SW480 (cell line): ENCODE data around the gene DGLUCY.
A peak's percentile ranks its signal among the peaks of the same experiment; 100 is the strongest.
"Not testable (repeated sequence)": the region's sequence is repeated elsewhere in the genome, so short reads cannot be mapped to it uniquely, and the experiment has no call there.

Experiments used
- DNase-seq: peaks from one replicate; pipeline ENCODE4 v3.0.0-alpha.2; 2016; ENCODE audit warnings: low spot score

Gene DGLUCY

DNA sequence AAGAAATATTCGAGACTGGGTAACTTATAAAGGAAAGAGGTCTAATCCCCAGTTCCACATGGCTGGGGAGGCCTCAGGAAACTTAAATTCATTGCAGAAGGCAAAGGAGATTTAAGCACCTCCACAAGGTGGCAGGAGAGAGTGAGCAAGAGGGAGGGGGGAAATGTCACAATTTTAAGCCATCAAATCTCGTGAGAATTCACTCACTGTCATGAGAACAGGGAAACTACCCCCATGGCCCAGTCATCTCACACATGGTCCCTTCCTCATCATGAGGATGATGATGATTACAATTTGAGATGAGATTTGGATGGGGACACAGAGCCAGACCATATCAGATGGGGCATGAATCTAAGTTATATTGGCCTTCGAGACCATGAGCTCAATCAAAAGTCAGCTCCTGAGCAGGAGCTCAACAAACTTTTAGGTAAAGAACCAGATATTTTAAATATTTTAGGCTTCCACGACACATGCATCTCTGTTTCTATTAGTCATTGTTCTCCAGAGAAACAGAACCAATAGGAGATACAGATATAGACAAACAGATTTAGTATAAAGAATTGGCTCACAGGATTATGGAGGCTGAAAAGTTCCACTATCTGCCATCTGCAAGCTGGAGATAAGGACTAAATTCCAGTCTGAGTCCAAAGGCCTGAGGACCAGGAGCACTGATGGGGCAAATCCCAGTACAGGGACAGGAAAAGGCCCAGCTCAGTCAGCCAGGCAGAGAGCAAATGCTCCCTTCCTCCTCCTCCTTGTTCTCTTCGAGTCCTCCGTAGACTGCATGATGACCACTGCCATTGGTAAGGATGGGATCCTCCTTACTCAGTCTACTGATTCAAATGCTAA, 24.9 kb downstream of the DGLUCY start:
- peak; percentile 37 for DNase-seq

- DNase-seq: no peak
These were observed 25.9 kb downstream of the DGLUCY start for GRCh38 chr14:91139776-91140175.

DNA sequence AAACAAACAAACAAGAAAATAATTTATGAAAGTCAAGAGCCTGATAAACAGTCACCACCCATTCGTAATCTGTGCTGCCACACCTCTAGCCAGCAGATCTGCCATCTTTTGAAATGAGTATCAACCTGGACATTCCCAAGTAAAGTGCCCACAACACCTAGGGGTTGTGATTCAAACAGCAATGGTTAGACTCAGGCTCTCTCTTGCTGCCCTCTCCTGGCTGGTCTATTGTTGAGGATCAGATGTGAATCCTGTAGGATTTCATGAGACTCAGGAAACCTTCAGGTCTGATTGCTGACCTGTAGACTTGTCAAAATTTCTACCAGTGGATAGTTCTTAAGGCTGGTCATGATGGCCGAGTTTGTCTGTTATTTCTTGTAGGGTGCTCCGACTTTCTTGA, 26.8 kb downstream of the DGLUCY start:
- DNase-seq: peak; percentile 36

GRCh38 chr14:91142214-91142668, 28.4 kb downstream of the DGLUCY start:
- no peak for DNase-seq

- DNase-seq: no peak
These were observed 30.0 kb downstream of the DGLUCY start for GRCh38 chr14:91143862-91144261.

DNA sequence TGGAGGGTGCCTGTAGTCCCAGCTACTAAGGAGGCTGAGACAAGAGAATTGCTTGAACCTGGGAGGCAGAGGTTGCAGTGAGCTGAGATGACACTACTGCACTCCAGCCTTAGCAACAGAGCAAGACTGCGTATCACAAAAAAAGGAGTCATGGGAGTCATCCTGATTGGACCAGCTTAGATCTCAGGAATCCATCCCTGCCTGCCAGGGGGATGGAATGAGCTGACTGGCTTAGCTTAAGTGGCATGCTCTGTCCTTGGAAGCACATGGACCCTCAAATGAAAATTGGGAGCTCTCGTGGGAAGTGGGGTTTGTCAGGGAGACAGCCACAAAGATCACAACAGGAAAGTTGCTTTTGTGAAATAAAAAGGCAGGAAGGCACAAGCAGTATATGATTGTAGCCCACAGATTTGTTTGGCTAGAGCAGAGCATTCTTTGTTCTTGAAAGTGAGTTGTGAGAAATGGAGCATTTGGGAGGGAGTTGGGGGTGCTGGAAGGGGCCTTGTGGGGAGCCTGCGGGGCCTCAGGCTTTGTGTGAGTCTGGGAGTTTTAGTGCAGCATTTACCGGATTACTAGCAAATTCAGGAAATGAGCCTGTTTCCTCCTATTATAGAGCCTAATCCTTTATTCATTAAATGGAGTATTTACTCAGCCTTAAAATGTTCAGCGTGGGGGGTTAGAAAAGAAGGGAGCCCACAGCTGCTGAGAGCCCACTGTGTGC, 30.7 kb downstream of the DGLUCY start:
- no peak for DNase-seq

- DNase-seq: no peak
These were observed 31.7 kb downstream of the DGLUCY start for GRCh38 chr14:91145391-91146160.

DNA sequence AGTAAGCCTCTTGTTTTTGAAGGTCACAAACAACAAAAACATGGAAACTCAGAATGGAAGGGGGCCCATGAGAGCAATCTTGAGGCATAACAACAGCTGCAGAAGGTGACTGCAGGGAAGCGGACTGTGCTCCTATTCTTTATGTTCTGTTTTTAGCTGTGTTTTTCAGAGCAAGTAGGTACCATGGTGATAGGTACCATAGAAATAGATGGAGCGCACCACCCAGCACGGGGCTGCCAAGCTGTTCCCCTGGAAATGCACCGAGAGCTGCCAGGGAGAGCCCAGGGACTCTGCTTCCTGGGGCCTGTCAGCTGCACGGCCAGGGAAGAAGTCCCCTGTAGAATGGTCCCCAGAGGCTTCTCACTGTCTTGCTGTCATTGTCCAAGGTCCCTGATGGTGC, 32.8 kb downstream of the DGLUCY start:
- DNase-seq: no peak

DNA sequence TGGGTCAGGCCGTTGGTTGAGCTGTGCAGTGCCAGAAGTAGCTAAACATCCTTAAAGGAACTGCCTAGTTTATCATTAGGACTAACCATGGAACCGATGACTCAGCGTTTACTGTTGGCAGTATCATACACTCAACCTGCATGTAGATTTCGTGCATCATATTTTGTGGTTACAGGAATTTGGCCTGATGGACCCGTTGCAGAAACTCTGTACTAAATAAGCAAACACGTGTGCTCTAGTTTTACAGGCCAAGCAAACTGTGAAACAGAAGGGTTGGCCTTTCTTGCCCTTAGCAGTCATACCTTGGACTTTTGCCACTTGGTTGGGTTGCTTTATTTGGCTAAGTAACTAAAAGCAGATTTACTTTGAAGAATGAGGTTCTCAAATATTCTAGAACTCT, 35.6 kb downstream of the DGLUCY start:
- peak; percentile 71 for DNase-seq

DNA sequence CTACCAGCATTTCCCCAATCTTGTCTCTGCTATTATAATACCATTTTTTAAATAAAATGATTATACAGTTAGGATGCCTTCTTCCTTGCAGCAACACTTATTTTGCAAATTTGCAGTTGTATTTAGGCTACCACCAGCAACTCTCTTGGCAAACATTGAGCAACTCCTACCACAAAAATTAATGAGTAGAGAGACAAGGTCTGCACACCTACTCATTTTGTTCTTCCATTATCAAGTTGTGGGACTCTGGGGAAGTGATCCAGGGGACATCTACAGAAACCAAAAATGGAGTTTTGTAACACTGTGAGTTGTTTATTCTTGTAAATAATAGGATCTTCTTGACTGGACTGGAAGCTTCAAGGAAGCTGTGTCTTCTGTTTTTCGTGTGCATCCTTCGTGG, 38.6 kb downstream of the DGLUCY start:
- DNase-seq: no peak

DNA sequence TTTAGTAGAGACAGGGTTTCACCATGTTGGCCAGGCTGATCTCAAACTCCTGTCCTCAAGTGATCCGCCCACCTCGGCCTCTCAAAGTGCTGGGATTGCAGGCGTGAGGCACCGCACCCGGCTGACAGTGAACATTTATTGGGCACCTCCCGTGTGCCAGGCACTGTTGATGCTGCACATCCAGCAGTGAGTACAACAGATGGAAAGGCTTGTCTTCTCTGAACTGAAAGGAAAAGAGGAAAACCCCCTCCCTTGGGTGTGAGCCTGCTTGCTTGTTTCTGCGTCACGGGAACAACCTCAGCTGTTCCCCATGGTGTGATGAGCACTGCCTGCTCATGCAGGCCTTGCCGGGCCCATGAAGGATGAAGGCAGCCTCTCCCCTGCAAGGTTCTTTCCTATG, 39.5 kb downstream of the DGLUCY start:
- no peak for DNase-seq

- DNase-seq: peak; percentile 75
These were observed 41.2 kb downstream of the DGLUCY start for GRCh38 chr14:91154851-91155625.

- DNase-seq: no peak
These were observed 41.8 kb downstream of the DGLUCY start for GRCh38 chr14:91155626-91156089.

DNA sequence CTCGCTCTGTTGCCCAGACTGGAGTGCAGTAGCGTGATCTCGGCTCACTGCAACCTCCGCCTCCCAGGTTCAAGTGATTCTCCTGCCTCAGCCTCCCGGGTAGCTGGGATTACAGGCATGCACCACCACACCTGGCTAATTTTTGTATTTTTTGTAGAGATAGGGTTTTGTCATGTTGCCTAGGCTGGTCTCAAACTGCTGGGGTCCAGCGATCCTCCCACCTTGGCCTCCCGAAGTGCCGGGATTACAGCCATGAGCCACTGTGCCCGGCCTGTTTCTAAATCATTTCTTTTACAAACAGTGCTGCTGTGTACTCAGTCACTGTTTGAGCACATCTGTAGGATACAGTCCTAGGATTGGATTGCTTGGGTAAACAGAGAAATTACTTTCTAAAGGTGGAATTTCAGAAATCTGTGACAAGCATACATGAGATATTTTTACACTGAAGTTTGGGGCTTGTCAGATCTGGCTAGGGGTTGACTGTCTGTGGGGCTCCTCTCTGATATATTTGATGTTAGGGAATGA, 42.3 kb downstream of the DGLUCY start:
- not testable (repeated sequence) for DNase-seq

DNA sequence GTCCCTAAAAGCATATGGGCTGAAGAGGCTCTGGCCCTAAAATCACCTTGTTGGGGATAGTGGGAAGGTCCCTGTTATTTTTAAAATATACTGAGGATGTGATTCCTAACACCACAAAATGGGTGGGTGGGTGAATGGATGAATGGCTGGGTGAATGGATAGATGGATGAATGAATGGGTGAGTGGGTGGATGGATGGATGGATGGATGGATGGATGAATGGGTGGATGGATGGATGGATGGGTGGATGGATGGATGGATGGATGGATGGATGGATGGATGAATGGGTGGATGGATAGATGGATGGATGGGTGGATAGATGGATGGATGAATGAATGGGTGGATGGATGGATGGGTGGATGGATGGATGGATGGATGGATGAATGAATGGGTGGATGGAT, 43.0 kb downstream of the DGLUCY start:
- not testable (repeated sequence) for DNase-seq

DNA sequence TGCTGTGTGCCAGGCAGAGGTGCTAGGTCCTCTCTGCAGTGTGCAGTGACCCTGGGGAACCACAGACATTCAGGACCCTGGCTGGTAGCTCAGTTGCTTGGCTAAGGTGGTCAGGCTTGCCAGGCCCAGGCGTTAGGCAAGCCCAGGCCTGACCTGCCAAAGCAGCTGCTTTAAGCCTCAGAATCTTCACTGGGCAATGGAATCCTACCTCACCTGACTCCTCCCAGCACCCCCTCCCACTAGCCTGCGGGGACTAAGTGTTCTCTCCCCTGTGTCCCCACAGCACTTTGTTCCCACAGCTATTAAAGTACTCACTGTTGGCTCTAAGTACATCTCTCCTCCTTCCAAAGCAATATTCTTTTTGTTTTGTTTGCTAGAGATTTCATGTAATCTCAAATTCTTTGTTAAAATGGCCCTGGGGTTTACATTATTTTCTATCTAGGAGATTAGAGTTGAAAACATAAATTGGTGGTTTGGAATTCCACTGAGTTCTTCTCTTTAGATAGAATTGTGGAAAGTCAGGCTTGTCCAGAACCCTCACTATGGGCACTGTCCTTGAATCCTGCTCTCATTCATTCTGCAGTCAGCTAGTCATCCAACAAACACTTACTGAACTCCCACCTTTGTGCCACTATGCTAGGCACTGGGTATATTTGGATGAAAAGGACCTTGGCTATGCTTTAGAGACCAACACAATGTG, 44.4 kb downstream of the DGLUCY start:
- DNase-seq: no peak

DNA sequence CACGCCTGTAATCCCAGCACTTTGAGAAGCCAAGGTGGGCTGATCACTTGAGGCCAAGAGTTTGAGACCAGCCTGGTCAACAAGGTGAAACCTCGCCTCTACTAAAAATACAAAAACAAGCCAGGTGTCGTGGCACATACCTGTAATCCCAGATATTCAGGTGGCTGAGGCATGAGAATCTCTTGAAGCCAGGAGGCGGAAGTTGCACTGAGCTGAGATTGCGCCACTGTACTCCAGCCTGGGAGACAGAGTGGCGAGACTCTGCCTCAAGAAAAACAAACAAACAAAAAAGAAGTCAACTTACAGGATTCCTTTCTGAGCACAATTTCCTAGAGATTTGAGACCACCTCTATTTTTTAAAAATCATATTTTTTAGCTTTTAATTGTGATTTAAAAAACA, 45.3 kb downstream of the DGLUCY start:
- DNase-seq: no peak

- no peak for DNase-seq
These were observed 46.0 kb downstream of the DGLUCY start for GRCh38 chr14:91159906-91160305.

DNA sequence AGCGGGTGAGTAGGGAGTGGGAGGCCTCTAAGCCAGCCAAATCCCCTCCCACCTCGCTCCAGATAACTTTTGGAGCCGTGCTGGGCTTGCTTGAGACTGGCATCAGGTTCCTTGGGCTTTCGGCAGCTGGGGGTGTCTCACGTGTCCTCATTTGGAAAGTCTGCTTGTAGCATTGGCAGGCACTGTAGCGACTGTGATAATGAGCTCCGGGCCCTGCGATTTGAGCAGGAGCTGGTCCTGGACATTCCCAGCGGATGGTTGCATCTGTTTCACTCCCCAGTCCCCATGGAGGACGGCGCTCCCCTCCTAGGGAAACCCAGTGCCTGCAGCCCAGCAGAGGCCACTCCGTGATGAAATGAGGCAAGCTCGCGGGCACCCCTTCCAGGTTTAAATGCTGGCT, 49.4 kb downstream of the DGLUCY start:
- no peak for DNase-seq

DNA sequence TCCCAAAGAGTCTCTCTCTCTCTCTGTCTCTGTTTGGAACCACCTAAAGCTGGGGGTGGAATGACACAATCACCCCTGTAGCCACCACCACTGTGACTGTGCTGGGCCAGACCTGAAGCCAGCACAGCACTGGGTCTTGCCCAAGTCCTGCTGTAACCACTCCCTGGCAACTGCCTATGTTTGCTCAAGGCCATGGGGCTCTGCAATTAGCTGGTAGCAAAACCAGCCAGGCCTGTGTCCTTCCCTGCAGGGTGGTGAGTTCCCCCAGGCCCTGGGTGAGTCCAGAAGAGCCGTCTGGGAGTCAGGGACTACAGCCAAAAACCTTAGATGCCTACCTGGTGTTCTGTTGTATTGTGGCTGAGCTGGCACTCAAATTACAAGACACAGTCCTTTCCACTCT, 50.8 kb downstream of the DGLUCY start:
- DNase-seq: no peak

DNA sequence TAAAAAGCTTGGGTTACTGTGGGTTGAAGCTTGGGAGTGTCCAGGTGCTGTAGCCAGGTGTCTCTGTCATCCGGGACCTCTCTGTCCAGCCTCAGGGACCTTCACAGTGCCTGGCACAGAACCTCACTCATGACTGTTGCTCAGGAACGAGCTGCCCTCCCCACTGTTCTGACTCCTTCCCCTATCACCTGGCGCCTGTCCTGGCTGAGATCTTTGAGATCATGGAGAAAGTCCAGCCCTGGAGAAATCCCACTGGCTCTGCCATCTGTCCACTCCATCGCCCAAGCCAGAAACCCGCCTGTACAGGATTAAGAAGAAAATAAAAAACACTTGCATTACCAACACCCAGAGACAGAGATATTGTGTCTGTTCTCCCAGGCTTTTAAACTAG, 53.5 kb downstream of the DGLUCY start:
- DNase-seq: no peak
